Measurements from ENCODE around the gene LCORL.

LCORL gene

DNA sequence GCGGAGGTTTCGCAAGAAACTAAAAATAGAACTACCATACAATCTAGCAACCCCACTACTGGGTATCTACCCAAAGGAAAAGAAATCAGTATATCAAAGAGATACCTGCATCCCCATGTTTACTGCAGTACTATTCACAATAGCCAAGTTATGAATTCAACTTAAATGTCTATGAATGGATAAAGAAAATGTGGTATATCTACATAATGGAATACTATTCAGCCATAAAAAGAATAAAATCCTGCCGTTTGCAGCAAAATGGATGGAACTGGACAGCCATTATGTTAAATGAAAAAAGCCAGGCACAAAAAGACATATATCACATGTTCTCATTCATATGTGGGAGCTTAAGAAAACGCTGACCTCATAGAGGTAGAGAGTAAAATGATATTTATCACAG is 65.3 kb downstream of the LCORL start:
- DNase-seq (ENCODE audit: low read depth in 1 of 2, low spot score in 1 of 2): no peak
- in situ Hi-C loops (cut with HindIII; ENCODE audit: low pct_unique_long_range_greater_than_20kb, low sequenced_read_pairs): no loop called here
- no peak for TF ChIP-seq JUND (IDR thresholded peaks at IDR 0.05; ENCODE audit: low read depth)

GRCh38 chr4:17945303-17945702 is 76.3 kb downstream of the LCORL start:
- DNase-seq (ENCODE audit: low read depth in 1 of 2, low spot score in 1 of 2): no peak
- TF ChIP-seq JUND (IDR thresholded peaks at IDR 0.05; ENCODE audit: low read depth): no peak
- in situ Hi-C loops (cut with HindIII; ENCODE audit: low pct_unique_long_range_greater_than_20kb, low sequenced_read_pairs): no loop called here

DNA sequence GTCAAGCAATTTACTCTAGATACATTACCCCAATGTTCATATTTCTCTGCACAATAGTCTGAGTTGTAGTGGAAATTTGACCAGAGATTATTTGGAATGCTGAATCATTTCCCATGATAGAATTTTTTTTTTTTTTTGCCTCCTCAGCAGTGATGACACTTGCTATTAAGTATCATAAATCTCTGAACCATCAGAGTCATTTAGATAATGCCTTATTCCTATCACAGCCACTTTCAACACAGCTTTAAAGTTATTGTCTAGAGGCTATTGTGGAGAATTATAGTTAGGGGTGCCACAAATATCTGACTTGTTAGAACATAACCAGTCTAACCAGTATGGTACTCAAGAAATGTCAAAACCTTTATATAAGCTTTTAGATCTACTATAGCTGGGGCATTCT is 79.8 kb downstream of the LCORL start:
- TF ChIP-seq JUND (IDR thresholded peaks at IDR 0.05; ENCODE audit: low read depth): no peak
- in situ Hi-C loops (cut with HindIII; ENCODE audit: low pct_unique_long_range_greater_than_20kb, low sequenced_read_pairs): no loop called here

DNA sequence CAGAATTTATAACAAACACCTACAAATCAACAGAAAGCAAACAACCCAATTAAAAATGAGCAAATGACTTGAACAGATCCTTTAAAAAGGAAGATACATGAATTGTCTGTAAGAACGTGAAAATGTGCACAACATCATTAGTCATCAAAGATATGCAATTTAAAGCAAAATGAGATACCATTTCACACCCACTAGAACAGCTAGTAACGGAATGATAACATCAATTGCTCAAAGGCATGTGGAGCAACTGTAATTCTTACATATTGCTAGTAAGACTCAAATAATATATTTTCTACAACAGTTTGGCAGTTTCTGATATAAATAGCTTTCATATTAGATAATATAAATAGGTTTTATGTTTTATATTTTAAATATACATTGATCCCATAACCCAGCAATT is 82.5 kb downstream of the LCORL start:
- in situ Hi-C loops (cut with HindIII; ENCODE audit: low pct_unique_long_range_greater_than_20kb, low sequenced_read_pairs): no loop called here
- TF ChIP-seq JUND (IDR thresholded peaks at IDR 0.05; ENCODE audit: low read depth): no peak

More for the DNA sequence above, 79.8 kb downstream of the LCORL start:
- no peak for DNase-seq (ENCODE audit: low read depth in 1 of 2, low spot score in 1 of 2)

DNA sequence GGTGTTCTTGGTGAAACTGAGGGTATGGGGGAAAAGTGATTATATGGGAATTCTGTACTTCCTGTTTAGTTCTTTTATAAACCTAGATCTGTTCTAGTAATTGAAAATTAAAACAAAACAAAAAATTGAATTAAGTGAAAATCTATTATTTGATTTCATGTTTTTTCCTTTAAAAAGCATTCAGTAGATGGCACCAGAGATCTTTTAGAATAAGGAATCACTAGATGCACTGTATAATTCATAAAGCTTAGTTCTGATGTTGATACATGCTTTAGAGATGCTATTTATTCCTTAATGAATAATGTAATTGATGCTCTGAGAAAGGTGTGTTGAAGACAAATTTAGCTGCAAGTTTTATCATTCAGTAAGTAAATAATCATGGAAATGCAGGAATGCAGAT is 87.3 kb downstream of the LCORL start:
- no peak for TF ChIP-seq JUND (IDR thresholded peaks at IDR 0.05; ENCODE audit: low read depth)
- in situ Hi-C loops (cut with HindIII; ENCODE audit: low pct_unique_long_range_greater_than_20kb, low sequenced_read_pairs): no loop called here
- no peak for DNase-seq (ENCODE audit: low read depth in 1 of 2, low spot score in 1 of 2)

More for the DNA sequence above, 82.5 kb downstream of the LCORL start:
- no peak for DNase-seq (ENCODE audit: low read depth in 1 of 2, low spot score in 1 of 2)

GRCh38 chr4:17933126-17933525 is 88.4 kb downstream of the LCORL start:
- in situ Hi-C loops (cut with HindIII; ENCODE audit: low pct_unique_long_range_greater_than_20kb, low sequenced_read_pairs): no loop called here

DNA sequence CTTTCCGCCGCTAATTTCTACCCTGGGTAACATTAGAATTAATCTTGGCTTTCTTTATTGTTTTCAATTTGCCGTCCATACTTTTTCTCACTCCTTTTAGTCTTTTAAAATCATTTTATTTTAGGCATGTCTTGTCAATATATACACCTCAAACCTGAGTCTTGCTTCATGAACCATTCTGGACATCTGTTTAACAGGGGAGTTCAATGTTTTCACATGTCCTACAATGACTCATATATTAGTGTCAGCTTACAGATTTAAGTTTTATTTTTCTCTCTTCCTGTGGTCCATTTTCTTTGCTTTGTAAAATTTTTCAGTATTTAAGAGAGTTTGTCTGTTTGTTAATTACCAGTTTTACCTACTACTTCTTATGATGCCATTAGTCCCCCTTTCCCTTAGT is 89.5 kb downstream of the LCORL start:
- no peak for TF ChIP-seq JUND (IDR thresholded peaks at IDR 0.05; ENCODE audit: low read depth)
- in situ Hi-C loops (cut with HindIII; ENCODE audit: low pct_unique_long_range_greater_than_20kb, low sequenced_read_pairs): no loop called here
- no peak for DNase-seq (ENCODE audit: low read depth in 1 of 2, low spot score in 1 of 2)

More at GRCh38 chr4:17933126-17933525, 88.4 kb downstream of the LCORL start:
- no peak for TF ChIP-seq JUND (IDR thresholded peaks at IDR 0.05; ENCODE audit: low read depth)
- DNase-seq (ENCODE audit: low read depth in 1 of 2, low spot score in 1 of 2): no peak

GRCh38 chr4:17930256-17930655 is 91.3 kb downstream of the LCORL start:
- no peak for DNase-seq (ENCODE audit: low read depth in 1 of 2, low spot score in 1 of 2)
- in situ Hi-C loops (cut with HindIII; ENCODE audit: low pct_unique_long_range_greater_than_20kb, low sequenced_read_pairs): no loop called here
- TF ChIP-seq JUND (IDR thresholded peaks at IDR 0.05; ENCODE audit: low read depth): no peak

DNA sequence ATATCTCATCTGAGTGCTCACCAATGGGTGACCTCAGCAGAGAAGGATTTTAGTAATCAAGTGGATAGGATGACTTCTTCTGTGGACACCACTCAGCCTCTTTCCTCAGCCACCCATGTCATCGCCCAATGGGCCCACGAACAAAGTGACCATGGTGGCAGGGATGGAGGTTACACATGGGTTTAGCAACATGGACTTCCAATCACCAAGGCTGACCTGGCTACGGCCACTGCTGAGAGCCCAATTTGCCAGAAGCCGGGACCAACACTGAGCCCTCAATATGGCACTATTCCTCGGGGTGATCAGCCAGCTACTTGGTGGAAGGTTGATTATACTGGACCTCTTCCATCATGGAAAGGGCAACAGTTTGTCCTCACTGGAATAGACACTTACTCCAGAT is 97.4 kb downstream of the LCORL start:
- no peak for TF ChIP-seq JUND (IDR thresholded peaks at IDR 0.05; ENCODE audit: low read depth)
- in situ Hi-C loops (cut with HindIII; ENCODE audit: low pct_unique_long_range_greater_than_20kb, low sequenced_read_pairs): no loop called here
- DNase-seq (ENCODE audit: low read depth in 1 of 2, low spot score in 1 of 2): no peak

GRCh38 chr4:17921451-17921850 is 100.1 kb downstream of the LCORL start:
- DNase-seq (ENCODE audit: low read depth in 1 of 2, low spot score in 1 of 2): no peak
- TF ChIP-seq JUND (IDR thresholded peaks at IDR 0.05; ENCODE audit: low read depth): no peak
- in situ Hi-C loops (cut with HindIII; ENCODE audit: low pct_unique_long_range_greater_than_20kb, low sequenced_read_pairs): no loop called here

- no peak for DNase-seq (ENCODE audit: low read depth in 1 of 2, low spot score in 1 of 2)
- no peak for TF ChIP-seq JUND (IDR thresholded peaks at IDR 0.05; ENCODE audit: low read depth)
- in situ Hi-C loops (cut with HindIII; ENCODE audit: low pct_unique_long_range_greater_than_20kb, low sequenced_read_pairs): no loop called here
Observed at GRCh38 chr4:17920681-17921080, 100.9 kb downstream of the LCORL start.

GRCh38 chr4:17915439-17915838 is 106.1 kb downstream of the LCORL start:
- TF ChIP-seq JUND (IDR thresholded peaks at IDR 0.05; ENCODE audit: low read depth): no peak
- in situ Hi-C loops (cut with HindIII; ENCODE audit: low pct_unique_long_range_greater_than_20kb, low sequenced_read_pairs): no loop called here
- no peak for DNase-seq (ENCODE audit: low read depth in 1 of 2, low spot score in 1 of 2)

- in situ Hi-C loops (cut with HindIII; ENCODE audit: low pct_unique_long_range_greater_than_20kb, low sequenced_read_pairs): no loop called here
- DNase-seq (ENCODE audit: low read depth in 1 of 2, low spot score in 1 of 2): no peak
- TF ChIP-seq JUND (IDR thresholded peaks at IDR 0.05; ENCODE audit: low read depth): no peak
Observed at GRCh38 chr4:17912011-17912410, 109.5 kb downstream of the LCORL start.

- no peak for TF ChIP-seq JUND (IDR thresholded peaks at IDR 0.05; ENCODE audit: low read depth)
- in situ Hi-C loops (cut with HindIII; ENCODE audit: low pct_unique_long_range_greater_than_20kb, low sequenced_read_pairs): no loop called here
- DNase-seq (ENCODE audit: low read depth in 1 of 2, low spot score in 1 of 2): no peak
Observed at GRCh38 chr4:17911608-17912007, 109.9 kb downstream of the LCORL start.

Data from T47D (cell line).